ENCODE results near the gene NEIL3. TPM values are rescaled to one million over a fixed set of nuclear protein-coding genes. Genes with fewer than 3 reads are reported as not detected.

The NEIL3 gene
- total RNA-seq, 1 donor from 2014 or later: 0.98 TPM

- no peaks in the 10 kb centered on the region for H3K36me3 ChIP-seq
- H3K9me3 ChIP-seq: no peaks in the 10 kb centered on the region
- TF ChIP-seq POLR2A (IDR thresholded peaks at IDR 0.05) (no peak), CTCF (IDR thresholded peaks at IDR 0.05) (no peak), POLR2AphosphoS5 (IDR thresholded peaks at IDR 0.05; ENCODE audit: insufficient read depth in 1 of 2, low read depth in 1 of 2) (no peak)
- intact Hi-C loops (cut with DNase I): no loop called here
- H3K27me3 ChIP-seq: no peaks in the 10 kb centered on the region
- no peak overlapping the region for H3K27ac ChIP-seq
- DNase-seq (ENCODE audit: extremely low spot score in 2 of 2): no peak
- H3K4me1 ChIP-seq: no peaks in the 10 kb centered on the region
- no peak overlapping the region for H3K4me3 ChIP-seq
These were observed 94.7 kb downstream of the NEIL3 start for GRCh38 chr4:177404342-177404741.

GRCh38 chr4:177404986-177405385 is 95.3 kb downstream of the NEIL3 start:
- no peaks in the 10 kb centered on the region for H3K27me3 ChIP-seq
- no peak for DNase-seq (ENCODE audit: extremely low spot score in 2 of 2)
- no peak overlapping the region for H3K27ac ChIP-seq
- H3K9me3 ChIP-seq: no peaks in the 10 kb centered on the region
- intact Hi-C loops (cut with DNase I): no loop called here
- H3K4me1 ChIP-seq: no peaks in the 10 kb centered on the region
- TF ChIP-seq CTCF (IDR thresholded peaks at IDR 0.05): no peak
- no peak for TF ChIP-seq POLR2A (IDR thresholded peaks at IDR 0.05)
- TF ChIP-seq POLR2AphosphoS5 (IDR thresholded peaks at IDR 0.05; ENCODE audit: insufficient read depth in 1 of 2, low read depth in 1 of 2): no peak
- H3K4me3 ChIP-seq: no peak overlapping the region
- H3K36me3 ChIP-seq: no peaks in the 10 kb centered on the region

GRCh38 chr4:177405508-177405907 is 95.8 kb downstream of the NEIL3 start:
- intact Hi-C loops (cut with DNase I): no loop called here
- TF ChIP-seq POLR2A (IDR thresholded peaks at IDR 0.05) (no peak), POLR2AphosphoS5 (IDR thresholded peaks at IDR 0.05; ENCODE audit: insufficient read depth in 1 of 2, low read depth in 1 of 2) (no peak), CTCF (IDR thresholded peaks at IDR 0.05) (no peak)
- H3K27ac ChIP-seq: no peak overlapping the region

GRCh38 chr4:177408023-177408422 is 98.3 kb downstream of the NEIL3 start:
- Histone ChIP-seq H3K4me1 (no peaks in the 10 kb centered on the region), H3K27ac (no peak overlapping the region), H3K9me3 (no peaks in the 10 kb centered on the region), H3K36me3 (no peaks in the 10 kb centered on the region), H3K27me3 (no peaks in the 10 kb centered on the region), H3K4me3 (no peak overlapping the region)
- no peak for DNase-seq (ENCODE audit: extremely low spot score in 2 of 2)
- intact Hi-C loops (cut with DNase I): no loop called here
- TF ChIP-seq POLR2A (IDR thresholded peaks at IDR 0.05): no peak
- no peak for TF ChIP-seq CTCF (IDR thresholded peaks at IDR 0.05)

More at GRCh38 chr4:177405508-177405907, 95.8 kb downstream of the NEIL3 start:
- no peak for DNase-seq (ENCODE audit: extremely low spot score in 2 of 2)
- no peak overlapping the region for H3K4me3 ChIP-seq
- H3K4me1 ChIP-seq: no peaks in the 10 kb centered on the region
- H3K9me3 ChIP-seq: no peaks in the 10 kb centered on the region
- no peaks in the 10 kb centered on the region for H3K36me3 ChIP-seq
- no peaks in the 10 kb centered on the region for H3K27me3 ChIP-seq

GRCh38 chr4:177410566-177410965 is 100.9 kb downstream of the NEIL3 start:
- intact Hi-C loops (cut with DNase I): no loop called here
- H3K36me3 ChIP-seq: no peaks in the 10 kb centered on the region
- TF ChIP-seq POLR2A (IDR thresholded peaks at IDR 0.05) (no peak), CTCF (IDR thresholded peaks at IDR 0.05) (no peak), POLR2AphosphoS5 (IDR thresholded peaks at IDR 0.05; ENCODE audit: insufficient read depth in 1 of 2, low read depth in 1 of 2) (no peak)

More at GRCh38 chr4:177410566-177410965, 100.9 kb downstream of the NEIL3 start:
- Histone ChIP-seq H3K27ac (no peak overlapping the region), H3K9me3 (no peaks in the 10 kb centered on the region), H3K4me3 (no peak overlapping the region), H3K27me3 (no peaks in the 10 kb centered on the region), H3K4me1 (no peaks in the 10 kb centered on the region)
- DNase-seq (ENCODE audit: extremely low spot score in 2 of 2): no peak
